SU-DHL-6 (cell line): ENCODE data around the gene MAST4.

Experiments
- CTCF ChIP-seq: fragments of 200-600 bp; sonication (generic); IDR thresholded peaks from one replicate; pipeline ENCODE4 v1.5.1; 2017; ENCODE audit warnings: antibody characterized with exemption, mild to moderate bottlenecking, low read length, moderate library complexity; ENCODE audit not compliant: insufficient read depth, poor library complexity, severe bottlenecking
- EZH2phosphoT487 ChIP-seq: fragments of 200-600 bp; sonication (generic), shearing (Covaris generic); conservative IDR thresholded peaks from 2 replicates; pipeline ENCODE4 v1.6.1; 2018; ENCODE audit warnings: mild to moderate bottlenecking, antibody characterized with exemption, low read length, moderate library complexity, mixed read lengths

- TF ChIP-seq CTCF (no peak), EZH2phosphoT487 (no peak)
Observed at GRCh38 chr5:66661149-66661548, 65.0 kb downstream of the MAST4 start.
